NCI-H146 (cell line): ENCODE data around the gene ARSJ.

Experiments used
- DNase-seq: peaks from one replicate; lab custom pipeline; 2025; lab: John Stamatoyannopoulos, UW

Gene ARSJ

GRCh38 chr4:113899271-113900070, 80.0 kb downstream of the ARSJ start:
- no peak for DNase-seq

GRCh38 chr4:113893546-113893945, 85.9 kb downstream of the ARSJ start:
- no peak for DNase-seq

GRCh38 chr4:113888006-113888405, 91.4 kb downstream of the ARSJ start:
- DNase-seq: no peak

- DNase-seq: no peak
Observed at GRCh38 chr4:113885291-113885690, 94.2 kb downstream of the ARSJ start.

GRCh38 chr4:113884655-113885054, 94.8 kb downstream of the ARSJ start:
- peak; percentile 1 for DNase-seq

- no peak for DNase-seq
Observed at GRCh38 chr4:113882668-113883067, 96.8 kb downstream of the ARSJ start.

- no peak for DNase-seq
Observed at GRCh38 chr4:113881256-113881655, 98.2 kb downstream of the ARSJ start.

- DNase-seq: no peak
Observed at GRCh38 chr4:113880240-113881028, 99.0 kb downstream of the ARSJ start.

GRCh38 chr4:113878668-113879067, 100.8 kb downstream of the ARSJ start:
- DNase-seq: peak; percentile 28

GRCh38 chr4:113874480-113874879, 105.0 kb downstream of the ARSJ start:
- no peak for DNase-seq

- no peak for DNase-seq
Observed at GRCh38 chr4:113873508-113873907, 105.9 kb downstream of the ARSJ start.

GRCh38 chr4:113872426-113873260, 106.8 kb downstream of the ARSJ start:
- no peak for DNase-seq

GRCh38 chr4:113871080-113871479, 108.4 kb downstream of the ARSJ start:
- no peak for DNase-seq

GRCh38 chr4:113869743-113870375, 109.6 kb downstream of the ARSJ start:
- DNase-seq: no peak

GRCh38 chr4:113866611-113867010, 112.8 kb downstream of the ARSJ start:
- DNase-seq: no peak

GRCh38 chr4:113858924-113859323, 120.5 kb downstream of the ARSJ start:
- no peak for DNase-seq

- no peak for DNase-seq
Observed at GRCh38 chr4:113851816-113852215, 127.6 kb downstream of the ARSJ start.
